SU-DHL-6 (cell line): Measurements from ENCODE around the gene SLC9C1.

ENCODE experiments used
- H2AFZ ChIP-seq: fragments of 200-600 bp; sonication (generic); 2 replicates; pipeline ENCODE4 v1.6.1; 2014; ENCODE audit warnings: low read depth, mild to moderate bottlenecking, moderate library complexity, mixed read lengths, antibody characterized with exemption, low read length; ENCODE audit not compliant: severe bottlenecking
- H3F3A ChIP-seq: fragments of 200-600 bp; shearing (Covaris generic); 2 replicates; pipeline ENCODE4 v1.6.0; 2016; ENCODE audit warnings: antibody characterized with exemption, mild to moderate bottlenecking; ENCODE audit not compliant: insufficient read depth
- H3K27ac ChIP-seq: fragments of 200-600 bp; sonication (generic); 2 replicates; pipeline ENCODE4 v1.5.1; 2016; ENCODE audit warnings: low read depth, mild to moderate bottlenecking, low read length, moderate library complexity, mixed read lengths
- H3K27me3 ChIP-seq: fragments of 200-600 bp; sonication (generic), shearing (Covaris generic); 2 replicates; pipeline ENCODE4 v1.6.0; 2014; ENCODE audit warnings: mild to moderate bottlenecking, low read length
- H3K36me3 ChIP-seq: fragments of 200-600 bp; sonication (generic); 2 replicates; pipeline ENCODE4 v1.6.1; 2014; ENCODE audit warnings: mild to moderate bottlenecking, low read length, mixed read lengths
- H3K4me2 ChIP-seq: fragments of 300-600, 200-600 bp; shearing (Covaris generic), sonication (generic); 2 replicates; pipeline ENCODE4 v1.6.0; 2014; ENCODE audit warnings: low read length, low read depth, mild to moderate bottlenecking; ENCODE audit not compliant: poor library complexity, severe bottlenecking
- H3K4me3 ChIP-seq: fragments of 200-600 bp; sonication (generic); 2 replicates; pipeline ENCODE4 v1.5.1; 2014; ENCODE audit warnings: antibody characterized with exemption, low read length, mild to moderate bottlenecking, mixed read lengths; ENCODE audit not compliant: insufficient read depth, poor library complexity, severe bottlenecking
- H3K79me2 ChIP-seq: fragments of 200-600 bp; sonication (generic); 2 replicates; pipeline ENCODE4 v1.6.1; 2014; ENCODE audit warnings: mild to moderate bottlenecking, low read length, moderate library complexity; ENCODE audit not compliant: insufficient read depth
- H3K9ac ChIP-seq: fragments of 200-600 bp; sonication (generic); 2 replicates; pipeline ENCODE4 v1.7.0; 2014; ENCODE audit warnings: mild to moderate bottlenecking, low read length
- H3K9me2 ChIP-seq: fragments of 200-600 bp; sonication (generic); replicated peaks from 2 replicates; pipeline ENCODE4 v1.6.1; 2014; ENCODE audit warnings: low read length; ENCODE audit not compliant: insufficient read depth
- H3K9me3 ChIP-seq: fragments of 200-600 bp; sonication (generic); 2 replicates; pipeline ENCODE4 v1.6.1; 2014; ENCODE audit warnings: low read length, mixed read lengths; ENCODE audit not compliant: insufficient read depth
- H4K20me1 ChIP-seq: fragments of 200-600 bp; sonication (generic); 2 replicates; pipeline ENCODE4 v1.6.1; 2014; ENCODE audit warnings: low read depth, mild to moderate bottlenecking, antibody characterized with exemption, low read length, moderate library complexity, mixed read lengths
- EZH2phosphoT487 ChIP-seq: fragments of 200-600 bp; sonication (generic), shearing (Covaris generic); conservative IDR thresholded peaks from 2 replicates; pipeline ENCODE4 v1.6.1; 2018; ENCODE audit warnings: mild to moderate bottlenecking, antibody characterized with exemption, low read length, moderate library complexity, mixed read lengths
- TF ChIP-seq, protein P1 (sequence below): fragments of 200-600 bp; sonication (generic); IDR thresholded peaks from one replicate; pipeline ENCODE4 v1.5.1; 2017; ENCODE audit warnings: antibody characterized with exemption, mild to moderate bottlenecking, low read length, moderate library complexity; ENCODE audit not compliant: insufficient read depth, poor library complexity, severe bottlenecking

Gene SLC9C1

DNA sequence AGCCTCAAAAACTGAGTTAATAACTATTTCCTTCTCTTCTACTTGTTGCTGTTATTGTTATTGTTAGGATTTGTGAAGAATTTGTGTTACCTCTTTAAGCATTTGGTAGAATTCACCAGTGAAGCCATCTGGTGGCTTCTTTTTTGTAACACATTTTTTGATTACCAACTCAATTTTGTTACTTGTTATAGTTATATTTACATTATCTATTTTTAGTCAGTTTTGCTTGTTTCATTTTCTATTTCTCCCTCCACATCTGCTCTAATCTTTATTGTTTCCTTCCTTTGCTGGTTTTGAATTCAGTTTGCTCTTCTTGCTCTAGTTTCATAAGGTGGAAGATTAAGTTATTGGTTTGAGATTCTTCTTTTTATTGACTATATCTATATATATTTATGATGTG, 3.7 kb upstream of the SLC9C1 start:
- peak overlapping the region; percentile 84 for H2AFZ ChIP-seq
- H3K27ac ChIP-seq = peak overlapping the region; percentile 84
- no peaks in the 10 kb centered on the region for H3K9me2 ChIP-seq
- no peak for TF ChIP-seq EZH2phosphoT487
- TF ChIP-seq, protein P1, sequence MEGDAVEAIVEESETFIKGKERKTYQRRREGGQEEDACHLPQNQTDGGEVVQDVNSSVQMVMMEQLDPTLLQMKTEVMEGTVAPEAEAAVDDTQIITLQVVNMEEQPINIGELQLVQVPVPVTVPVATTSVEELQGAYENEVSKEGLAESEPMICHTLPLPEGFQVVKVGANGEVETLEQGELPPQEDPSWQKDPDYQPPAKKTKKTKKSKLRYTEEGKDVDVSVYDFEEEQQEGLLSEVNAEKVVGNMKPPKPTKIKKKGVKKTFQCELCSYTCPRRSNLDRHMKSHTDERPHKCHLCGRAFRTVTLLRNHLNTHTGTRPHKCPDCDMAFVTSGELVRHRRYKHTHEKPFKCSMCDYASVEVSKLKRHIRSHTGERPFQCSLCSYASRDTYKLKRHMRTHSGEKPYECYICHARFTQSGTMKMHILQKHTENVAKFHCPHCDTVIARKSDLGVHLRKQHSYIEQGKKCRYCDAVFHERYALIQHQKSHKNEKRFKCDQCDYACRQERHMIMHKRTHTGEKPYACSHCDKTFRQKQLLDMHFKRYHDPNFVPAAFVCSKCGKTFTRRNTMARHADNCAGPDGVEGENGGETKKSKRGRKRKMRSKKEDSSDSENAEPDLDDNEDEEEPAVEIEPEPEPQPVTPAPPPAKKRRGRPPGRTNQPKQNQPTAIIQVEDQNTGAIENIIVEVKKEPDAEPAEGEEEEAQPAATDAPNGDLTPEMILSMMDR = no peak
- H3K27me3 ChIP-seq = no peaks in the 10 kb centered on the region
- no peaks in the 10 kb centered on the region for H3K79me2 ChIP-seq
- H3K9ac ChIP-seq = peak overlapping the region; percentile 35
- no peaks in the 10 kb centered on the region for H3K9me3 ChIP-seq
- no peaks in the 10 kb centered on the region for H3K36me3 ChIP-seq
- no peaks in the 10 kb centered on the region for H4K20me1 ChIP-seq
- H3K4me3 ChIP-seq = peak overlapping the region; percentile 25
- H3F3A ChIP-seq = peaks cover 22% of the 10 kb centered on the region
- H3K4me2 ChIP-seq = peak overlapping the region; percentile 74

DNA sequence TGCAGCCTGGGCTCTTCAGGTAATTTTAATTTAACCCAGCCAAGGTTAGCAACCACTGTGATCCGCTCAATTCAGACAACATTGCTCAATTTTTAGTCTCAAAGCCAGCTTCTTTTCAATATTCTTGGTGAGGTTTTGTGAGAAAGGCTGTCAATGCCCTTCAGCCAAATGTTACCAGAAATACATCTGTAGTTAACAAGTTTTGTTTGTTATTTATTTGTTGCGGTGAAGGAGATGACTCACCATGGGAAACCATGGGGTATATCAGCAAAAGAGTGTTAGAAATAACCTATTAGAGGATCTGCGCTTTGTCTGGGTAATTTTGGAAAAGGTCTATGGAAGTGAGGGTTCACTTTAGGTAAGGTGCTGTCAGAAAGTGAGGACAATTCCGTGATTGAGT, 5.0 kb downstream of the SLC9C1 start:
- no peaks in the 10 kb centered on the region for H4K20me1 ChIP-seq
- no peaks in the 10 kb centered on the region for H3K27me3 ChIP-seq
- H3F3A ChIP-seq = no peaks in the 10 kb centered on the region
- H3K4me3 ChIP-seq = no peak overlapping the region
- H3K9ac ChIP-seq = no peak overlapping the region
- H3K79me2 ChIP-seq = no peaks in the 10 kb centered on the region
- no peak for TF ChIP-seq EZH2phosphoT487
- TF ChIP-seq, protein P1 = no peak
- H3K27ac ChIP-seq = no peak overlapping the region
- no peaks in the 10 kb centered on the region for H3K9me3 ChIP-seq
- no peaks in the 10 kb centered on the region for H3K36me3 ChIP-seq
- no peaks in the 10 kb centered on the region for H3K9me2 ChIP-seq
- H2AFZ ChIP-seq = no peak overlapping the region
- no peak overlapping the region for H3K4me2 ChIP-seq

DNA sequence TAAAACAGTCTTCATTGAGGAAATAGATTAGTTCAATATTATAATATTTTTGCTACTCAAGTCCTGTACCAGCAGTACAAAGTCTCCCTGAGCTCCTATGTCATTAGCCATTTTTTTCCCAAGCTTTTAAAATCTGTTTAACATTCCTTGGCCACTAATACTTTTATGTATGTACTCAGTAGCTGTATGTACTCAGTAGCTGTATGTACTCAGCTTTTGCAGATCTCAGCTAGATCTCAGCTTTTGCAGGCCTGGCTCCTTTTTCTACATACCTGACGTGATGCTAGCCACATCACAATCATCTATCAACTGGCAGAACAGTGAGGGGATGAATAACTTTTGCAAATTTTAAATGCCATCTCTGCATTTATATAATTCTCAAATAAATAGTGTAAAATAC, 13.8 kb downstream of the SLC9C1 start:
- TF ChIP-seq, protein P1 = no peak
- TF ChIP-seq EZH2phosphoT487 = no peak
- Histone ChIP-seq H3K27me3 (no peaks in the 10 kb centered on the region), H3K27ac (no peak overlapping the region)

DNA sequence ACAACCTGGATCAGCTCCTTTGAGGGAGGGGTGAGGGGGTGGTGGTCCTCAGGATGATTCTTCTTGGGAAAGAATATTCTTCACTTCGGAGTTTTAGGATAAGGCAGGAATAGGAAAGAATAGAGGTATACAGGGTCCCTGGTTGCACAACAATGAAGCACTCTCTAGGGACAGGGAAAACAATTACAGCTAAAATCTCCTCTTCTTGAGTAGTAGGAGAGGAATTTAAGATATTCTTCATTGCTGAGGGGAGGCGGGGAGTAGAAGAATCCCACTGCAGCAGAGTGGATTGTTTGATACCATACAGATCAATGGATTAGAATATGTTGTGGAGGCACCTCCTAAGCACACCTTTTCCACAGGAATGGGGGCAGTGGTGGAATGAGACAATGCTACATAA, 20.5 kb downstream of the SLC9C1 start:
- Histone ChIP-seq H3K4me2 (no peak overlapping the region), H3K9me2 (no peaks in the 10 kb centered on the region), H2AFZ (no peak overlapping the region), H3K79me2 (no peaks in the 10 kb centered on the region), H3K27me3 (no peaks in the 10 kb centered on the region), H3K4me3 (no peak overlapping the region), H3K27ac (no peak overlapping the region), H3K9ac (no peak overlapping the region), H4K20me1 (no peaks in the 10 kb centered on the region), H3K9me3 (no peaks in the 10 kb centered on the region), H3F3A (no peaks in the 10 kb centered on the region), H3K36me3 (no peaks in the 10 kb centered on the region)
- TF ChIP-seq, protein P1 = no peak
- TF ChIP-seq EZH2phosphoT487 = no peak

More for the DNA sequence above, 13.8 kb downstream of the SLC9C1 start:
- Histone ChIP-seq H3K36me3 (no peaks in the 10 kb centered on the region), H3K9me2 (no peaks in the 10 kb centered on the region), H3F3A (no peaks in the 10 kb centered on the region), H3K4me3 (no peak overlapping the region), H3K9me3 (no peaks in the 10 kb centered on the region), H2AFZ (no peak overlapping the region), H3K9ac (no peak overlapping the region), H3K4me2 (no peak overlapping the region), H3K79me2 (no peaks in the 10 kb centered on the region), H4K20me1 (no peaks in the 10 kb centered on the region)
